ENCODE data around the gene CYP4F22.
"Not testable (repeated sequence)": the region's sequence is repeated elsewhere in the genome, so short reads cannot be mapped to it uniquely, and the experiment has no call there.

CYP4F22 gene

DNA sequence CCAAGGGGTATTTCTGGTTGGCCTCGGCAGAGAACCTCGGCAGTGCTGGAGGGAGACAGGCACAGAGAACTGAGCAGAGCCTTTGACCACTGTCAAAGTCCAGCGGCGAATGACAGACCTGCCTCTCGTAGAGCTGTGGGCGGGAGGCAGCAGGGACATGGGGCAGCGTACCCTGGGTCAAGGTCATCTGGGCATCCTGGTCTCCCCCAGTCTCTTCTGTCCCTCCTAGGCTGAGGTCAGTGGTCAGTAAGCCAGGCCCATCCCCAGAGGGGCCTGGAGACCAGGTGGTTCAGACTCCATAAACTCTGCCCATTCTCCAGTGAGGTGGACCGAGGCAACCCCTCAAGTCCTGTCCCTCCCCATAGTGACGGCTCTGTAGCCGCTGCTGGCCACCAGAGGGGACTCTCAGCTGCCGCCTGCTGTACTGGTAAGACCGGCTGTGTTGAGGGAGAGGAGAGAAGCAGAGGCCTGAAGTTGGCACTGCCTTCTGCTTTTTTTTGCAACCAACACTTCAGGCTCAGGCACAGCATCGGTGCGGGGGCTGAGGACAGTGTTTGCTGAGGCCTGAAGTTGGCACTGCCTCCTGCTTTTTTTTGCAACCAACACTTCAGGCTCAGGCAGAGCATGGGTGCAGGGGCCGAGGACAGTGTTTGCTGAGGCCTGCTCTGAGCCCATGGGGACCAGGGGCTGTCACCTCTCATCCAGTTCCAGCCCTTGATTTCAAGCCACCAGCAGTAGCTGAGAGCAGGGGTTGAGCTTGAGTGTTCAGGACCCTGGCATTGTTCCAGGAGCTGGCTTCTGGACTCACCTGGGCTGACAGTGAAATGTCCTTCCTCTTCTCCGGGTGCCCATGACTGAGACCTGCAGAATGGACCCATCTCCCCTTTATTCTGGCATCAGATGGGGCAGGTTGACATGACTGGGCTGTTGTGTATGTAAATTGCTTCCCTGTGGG, 28.7 kb upstream of the CYP4F22 start, which contains the start of gene PGLYRP2:
PGLYRP2 (minus strand) TSS at position 111 of the 955 bp plus-strand sequence. CDS start 130 bp downstream, outside the sequence.
- H3K27ac ChIP-seq: no peak within 1 kb of the TSS
- TF ChIP-seq, protein P1, sequence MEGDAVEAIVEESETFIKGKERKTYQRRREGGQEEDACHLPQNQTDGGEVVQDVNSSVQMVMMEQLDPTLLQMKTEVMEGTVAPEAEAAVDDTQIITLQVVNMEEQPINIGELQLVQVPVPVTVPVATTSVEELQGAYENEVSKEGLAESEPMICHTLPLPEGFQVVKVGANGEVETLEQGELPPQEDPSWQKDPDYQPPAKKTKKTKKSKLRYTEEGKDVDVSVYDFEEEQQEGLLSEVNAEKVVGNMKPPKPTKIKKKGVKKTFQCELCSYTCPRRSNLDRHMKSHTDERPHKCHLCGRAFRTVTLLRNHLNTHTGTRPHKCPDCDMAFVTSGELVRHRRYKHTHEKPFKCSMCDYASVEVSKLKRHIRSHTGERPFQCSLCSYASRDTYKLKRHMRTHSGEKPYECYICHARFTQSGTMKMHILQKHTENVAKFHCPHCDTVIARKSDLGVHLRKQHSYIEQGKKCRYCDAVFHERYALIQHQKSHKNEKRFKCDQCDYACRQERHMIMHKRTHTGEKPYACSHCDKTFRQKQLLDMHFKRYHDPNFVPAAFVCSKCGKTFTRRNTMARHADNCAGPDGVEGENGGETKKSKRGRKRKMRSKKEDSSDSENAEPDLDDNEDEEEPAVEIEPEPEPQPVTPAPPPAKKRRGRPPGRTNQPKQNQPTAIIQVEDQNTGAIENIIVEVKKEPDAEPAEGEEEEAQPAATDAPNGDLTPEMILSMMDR (IDR thresholded peaks at IDR 0.05): peak; percentile 51; the same call in 1 of the 2 replicates
- TF ChIP-seq ZFX (IDR thresholded peaks at IDR 0.05; ENCODE audit: borderline replicate concordance): no peak

DNA sequence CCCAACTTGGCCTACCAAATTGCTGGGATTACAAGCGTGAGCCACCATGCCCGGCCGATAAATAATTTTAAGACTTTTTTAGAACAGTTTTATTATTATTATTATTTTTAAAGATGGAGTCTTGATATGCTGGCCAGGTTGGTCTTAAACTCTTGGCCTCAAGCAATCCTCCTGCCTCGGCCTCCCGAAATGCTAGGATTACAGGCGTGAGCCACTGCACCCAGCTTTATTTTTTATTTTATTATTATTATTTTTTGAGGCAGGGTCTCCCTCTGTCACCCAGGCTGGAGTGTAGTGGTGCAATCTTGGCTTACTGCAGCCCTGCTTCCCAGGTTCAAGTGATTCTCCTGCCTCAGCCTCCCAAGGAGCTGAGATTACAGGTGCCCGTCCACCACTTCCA, 27.3 kb upstream of the CYP4F22 start:
- not testable (repeated sequence) for H3K27ac ChIP-seq

DNA sequence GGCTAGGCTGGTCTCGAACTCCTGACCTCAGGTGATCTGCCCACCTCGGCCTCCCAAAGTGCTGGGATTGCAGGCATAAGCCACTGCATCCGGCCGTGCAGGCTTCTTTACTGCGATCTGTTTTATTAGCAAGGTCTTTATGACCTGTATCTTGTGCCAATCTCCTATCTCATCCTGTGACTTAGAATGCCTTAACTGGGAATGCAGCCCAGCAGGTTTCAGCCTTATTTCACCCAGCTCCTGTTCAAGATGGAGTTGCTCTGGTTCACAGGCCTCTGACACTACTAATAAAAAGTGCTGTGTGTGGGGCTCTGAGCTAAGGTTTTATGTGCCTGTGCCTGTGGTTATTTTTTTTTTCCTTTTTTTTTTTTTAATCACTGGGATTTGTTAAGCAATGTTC, 22.6 kb upstream of the CYP4F22 start:
- not testable (repeated sequence) for H3K27ac ChIP-seq

GRCh38 chr19:15487038-15487437, 21.3 kb upstream of the CYP4F22 start:
- no peak for TF ChIP-seq ZFX (IDR thresholded peaks at IDR 0.05; ENCODE audit: borderline replicate concordance)
- TF ChIP-seq, protein P1 (IDR thresholded peaks at IDR 0.05): no peak
- H3K27ac ChIP-seq: no peak overlapping the region

DNA sequence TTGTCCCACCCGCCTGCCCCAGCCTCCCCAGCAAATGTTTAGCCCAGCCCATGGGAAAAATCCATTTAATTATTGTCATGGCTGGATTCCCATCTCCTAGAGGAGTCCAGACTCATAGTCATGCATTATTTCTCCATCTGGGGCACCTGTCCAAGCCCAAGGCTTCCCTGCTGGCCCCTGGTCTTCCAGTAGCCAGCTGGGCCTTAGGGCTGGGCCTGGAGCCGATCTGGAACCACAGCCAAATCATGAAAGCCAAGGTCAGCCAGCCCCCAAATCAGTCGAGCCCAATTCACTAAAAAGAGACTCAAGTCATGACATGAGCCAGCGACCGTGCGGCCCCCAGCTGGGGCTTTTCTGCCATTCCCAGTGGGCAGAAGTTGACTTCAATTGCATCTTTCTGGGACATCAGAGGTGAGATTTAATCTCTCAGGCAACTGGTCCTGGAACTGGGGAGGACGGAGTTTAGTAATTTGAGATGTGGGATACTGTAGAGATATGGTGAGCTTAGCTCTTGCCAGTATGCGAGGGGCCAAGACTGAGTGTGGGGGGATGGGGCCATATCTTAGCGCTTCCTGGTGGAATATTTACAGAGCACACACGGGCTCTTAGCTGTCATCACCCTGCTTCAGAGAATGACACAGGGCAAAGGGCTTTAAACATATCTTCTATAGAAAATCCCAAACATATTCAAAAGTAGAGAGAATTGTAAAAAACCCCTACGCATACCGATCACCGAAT, 19.7 kb upstream of the CYP4F22 start:
- no peak for TF ChIP-seq ZFX (IDR thresholded peaks at IDR 0.05; ENCODE audit: borderline replicate concordance)
- TF ChIP-seq, protein P1 (IDR thresholded peaks at IDR 0.05): no peak
- H3K27ac ChIP-seq: no peak overlapping the region

DNA sequence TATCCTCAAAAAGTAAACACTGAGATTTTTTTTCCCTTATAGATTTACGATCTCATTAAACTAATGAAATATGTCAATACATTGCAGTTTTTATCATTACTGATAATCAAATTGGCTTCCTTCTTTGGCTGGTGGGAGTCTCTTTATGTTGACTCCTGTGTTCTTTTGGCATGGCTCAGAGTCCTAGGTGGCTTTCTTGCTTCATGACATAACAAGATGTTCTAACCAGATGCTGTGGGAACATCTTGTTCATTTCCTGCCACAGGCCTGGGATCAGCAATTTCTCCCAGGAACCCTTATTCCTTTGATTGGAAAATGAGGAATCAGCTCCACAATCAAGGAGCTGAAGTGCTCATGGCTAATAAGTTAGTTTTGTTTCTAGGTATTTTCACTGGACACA, 13.2 kb upstream of the CYP4F22 start:
- TF ChIP-seq ZFX (IDR thresholded peaks at IDR 0.05; ENCODE audit: borderline replicate concordance): no peak
- TF ChIP-seq, protein P1 (IDR thresholded peaks at IDR 0.05): no peak
- peak overlapping the region; percentile 12; the same call in 1 of the 2 replicates for H3K27ac ChIP-seq

DNA sequence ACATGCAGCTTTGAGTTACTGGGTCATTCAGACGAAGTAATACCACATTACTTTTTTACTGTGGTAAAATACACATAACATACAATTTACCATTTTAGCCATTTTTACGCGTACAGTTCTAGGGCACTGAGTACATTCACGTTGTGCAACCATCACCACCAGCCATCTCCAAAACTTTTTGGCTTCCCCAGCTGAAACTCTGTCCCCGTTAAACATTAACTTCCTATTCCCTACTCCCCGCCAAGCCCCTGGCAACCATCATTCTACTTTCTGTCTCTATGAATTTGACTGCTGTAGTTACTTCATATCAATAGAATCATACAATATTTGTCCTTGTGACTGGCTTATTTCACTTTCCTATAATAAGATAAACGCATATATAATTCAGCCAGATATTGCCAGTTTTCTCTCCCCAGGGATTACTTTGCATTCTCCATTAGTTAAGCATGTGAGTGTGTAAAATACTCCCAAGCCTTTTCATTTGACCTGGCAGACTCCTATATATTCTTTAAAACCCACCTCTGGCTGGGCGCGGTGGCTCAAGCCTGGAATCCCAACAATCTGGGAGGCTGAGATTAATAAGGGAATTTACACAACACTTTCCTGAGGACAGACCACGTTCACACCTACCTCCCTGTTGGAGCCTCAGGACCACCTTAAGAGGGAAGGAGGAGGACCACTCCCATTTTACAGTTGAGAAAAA, 10.0 kb upstream of the CYP4F22 start:
- H3K27ac ChIP-seq: peak overlapping the region; percentile 68
- TF ChIP-seq, protein P1 (IDR thresholded peaks at IDR 0.05): no peak
- TF ChIP-seq ZFX (IDR thresholded peaks at IDR 0.05; ENCODE audit: borderline replicate concordance): no peak
